SU-DHL-6 (cell line): ENCODE measurements around the gene TSPAN13.

Experiments used
- H2AFZ ChIP-seq: fragments of 200-600 bp; sonication (generic); 2 replicates; pipeline ENCODE4 v1.6.1; 2014; ENCODE audit warnings: low read depth, mild to moderate bottlenecking, moderate library complexity, mixed read lengths, antibody characterized with exemption, low read length; ENCODE audit not compliant: severe bottlenecking
- H3F3A ChIP-seq: fragments of 200-600 bp; shearing (Covaris generic); 2 replicates; pipeline ENCODE4 v1.6.0; 2016; ENCODE audit warnings: antibody characterized with exemption, mild to moderate bottlenecking; ENCODE audit not compliant: insufficient read depth
- H3K27ac ChIP-seq: fragments of 200-600 bp; sonication (generic); 2 replicates; pipeline ENCODE4 v1.5.1; 2016; ENCODE audit warnings: low read depth, mild to moderate bottlenecking, low read length, moderate library complexity, mixed read lengths
- H3K27me3 ChIP-seq: fragments of 200-600 bp; sonication (generic), shearing (Covaris generic); 2 replicates; pipeline ENCODE4 v1.6.0; 2014; ENCODE audit warnings: mild to moderate bottlenecking, low read length
- H3K36me3 ChIP-seq: fragments of 200-600 bp; sonication (generic); 2 replicates; pipeline ENCODE4 v1.6.1; 2014; ENCODE audit warnings: mild to moderate bottlenecking, low read length, mixed read lengths
- H3K4me2 ChIP-seq: fragments of 300-600, 200-600 bp; shearing (Covaris generic), sonication (generic); 2 replicates; pipeline ENCODE4 v1.6.0; 2014; ENCODE audit warnings: low read length, low read depth, mild to moderate bottlenecking; ENCODE audit not compliant: poor library complexity, severe bottlenecking
- H3K4me3 ChIP-seq: fragments of 200-600 bp; sonication (generic); 2 replicates; pipeline ENCODE4 v1.5.1; 2014; ENCODE audit warnings: antibody characterized with exemption, low read length, mild to moderate bottlenecking, mixed read lengths; ENCODE audit not compliant: insufficient read depth, poor library complexity, severe bottlenecking
- H3K79me2 ChIP-seq: fragments of 200-600 bp; sonication (generic); 2 replicates; pipeline ENCODE4 v1.6.1; 2014; ENCODE audit warnings: mild to moderate bottlenecking, low read length, moderate library complexity; ENCODE audit not compliant: insufficient read depth
- H3K9ac ChIP-seq: fragments of 200-600 bp; sonication (generic); 2 replicates; pipeline ENCODE4 v1.7.0; 2014; ENCODE audit warnings: mild to moderate bottlenecking, low read length
- H3K9me2 ChIP-seq: fragments of 200-600 bp; sonication (generic); replicated peaks from 2 replicates; pipeline ENCODE4 v1.6.1; 2014; ENCODE audit warnings: low read length; ENCODE audit not compliant: insufficient read depth
- H3K9me3 ChIP-seq: fragments of 200-600 bp; sonication (generic); 2 replicates; pipeline ENCODE4 v1.6.1; 2014; ENCODE audit warnings: low read length, mixed read lengths; ENCODE audit not compliant: insufficient read depth
- H4K20me1 ChIP-seq: fragments of 200-600 bp; sonication (generic); 2 replicates; pipeline ENCODE4 v1.6.1; 2014; ENCODE audit warnings: low read depth, mild to moderate bottlenecking, antibody characterized with exemption, low read length, moderate library complexity, mixed read lengths
- CTCF ChIP-seq: fragments of 200-600 bp; sonication (generic); IDR thresholded peaks from one replicate; pipeline ENCODE4 v1.5.1; 2017; ENCODE audit warnings: antibody characterized with exemption, mild to moderate bottlenecking, low read length, moderate library complexity; ENCODE audit not compliant: insufficient read depth, poor library complexity, severe bottlenecking
- EZH2phosphoT487 ChIP-seq: fragments of 200-600 bp; sonication (generic), shearing (Covaris generic); conservative IDR thresholded peaks from 2 replicates; pipeline ENCODE4 v1.6.1; 2018; ENCODE audit warnings: mild to moderate bottlenecking, antibody characterized with exemption, low read length, moderate library complexity, mixed read lengths

The TSPAN13 gene

GRCh38 chr7:16747102-16747501, 6.5 kb upstream of the TSPAN13 start:
- Histone ChIP-seq H3K9ac (no peak overlapping the region), H3K4me3 (no peak overlapping the region), H3K79me2 (no peaks in the 10 kb centered on the region), H3K36me3 (no peaks in the 10 kb centered on the region), H3K4me2 (no peak overlapping the region), H2AFZ (no peak overlapping the region), H3K27ac (no peak overlapping the region), H4K20me1 (no peaks in the 10 kb centered on the region), H3F3A (no peaks in the 10 kb centered on the region), H3K27me3 (no peaks in the 10 kb centered on the region), H3K9me2 (no peaks in the 10 kb centered on the region), H3K9me3 (no peaks in the 10 kb centered on the region)
- TF ChIP-seq CTCF = no peak
- TF ChIP-seq EZH2phosphoT487 = no peak

GRCh38 chr7:16753932-16754855, 639 bp downstream of the TSPAN13 start:
- Histone ChIP-seq H2AFZ (peak overlapping the region; percentile 90), H3K79me2 (no peaks in the 10 kb centered on the region), H3K9me3 (no peaks in the 10 kb centered on the region), H3K27me3 (no peaks in the 10 kb centered on the region), H3K4me3 (peak overlapping the region; percentile 88), H3K4me2 (peak overlapping the region; percentile 86), H3K9ac (peak overlapping the region; percentile 64), H3K27ac (no peak overlapping the region), H3K36me3 (no peaks in the 10 kb centered on the region), H4K20me1 (no peaks in the 10 kb centered on the region), H3K9me2 (no peaks in the 10 kb centered on the region), H3F3A (peaks cover 24% of the 10 kb centered on the region)
- TF ChIP-seq CTCF (no peak), EZH2phosphoT487 (no peak)

- peaks cover 24% of the 10 kb centered on the region for H3F3A ChIP-seq
- TF ChIP-seq CTCF (no peak), EZH2phosphoT487 (no peak)
- no peaks in the 10 kb centered on the region for H3K9me2 ChIP-seq
- H3K4me2 ChIP-seq = peak overlapping the region; percentile 86
- no peaks in the 10 kb centered on the region for H3K36me3 ChIP-seq
- no peaks in the 10 kb centered on the region for H3K9me3 ChIP-seq
- H3K9ac ChIP-seq = peak overlapping the region; percentile 64; the same call in 1 of the 2 replicates
- no peaks in the 10 kb centered on the region for H4K20me1 ChIP-seq
- H3K79me2 ChIP-seq = no peaks in the 10 kb centered on the region
- H3K4me3 ChIP-seq = peak overlapping the region; percentile 88
- H3K27me3 ChIP-seq = no peaks in the 10 kb centered on the region
- no peak overlapping the region for H2AFZ ChIP-seq
- no peak overlapping the region for H3K27ac ChIP-seq
Observed at GRCh38 chr7:16754856-16755317, 1.3 kb downstream of the TSPAN13 start.
